SK-N-SH treated with all-trans-retinoic acid at 6 μM for 48 hours (cell line): ENCODE data around the gene SH3BP5.

Experiments
- ARNTL ChIP-seq: fragments of 450-650 bp; formaldehyde crosslinking; IDR thresholded peaks from 2 replicates; pipeline ENCODE4 v1.5.0; 2020; ENCODE audit warnings: low read depth, mild to moderate bottlenecking, moderate library complexity, borderline replicate concordance
- PATZ1 ChIP-seq: fragments of 250-450 bp; sonication (Bioruptor Pico); IDR thresholded peaks from 2 replicates; pipeline ENCODE4 v1.8.0; 2020; ENCODE audit warnings: mild to moderate bottlenecking, moderate library complexity, borderline replicate concordance

- no peak for TF ChIP-seq ARNTL (CRISPR knock-in tag)
- no peak for TF ChIP-seq PATZ1 (CRISPR knock-in tag)
Observed at GRCh38 chr3:15268033-15268631, 64.3 kb downstream of the SH3BP5 start.
